ENCODE measurements around the gene KRTAP4-3. TPM values are rescaled to one million over a fixed set of nuclear protein-coding genes. Genes with fewer than 3 reads are reported as not detected.

Gene KRTAP4-3
- total and polyA plus RNA-seq, 2 of the 8 experiments (the other 6 are each of a cell fraction or from before 2014, with no cell fraction given): not detected

- TF ChIP-seq ATF2 (IDR thresholded peaks at IDR 0.05; ENCODE audit: low read length) (no peak), EGR1 (IDR thresholded peaks at IDR 0.05; ENCODE audit: borderline replicate concordance, low read depth, low read length) (no peak), ATF3 (IDR thresholded peaks at IDR 0.05; ENCODE audit: insufficient read depth, low read depth, low read length) (no peak)
These were observed 11.0 kb upstream of the KRTAP4-3 start (continued) for GRCh38 chr17:41178843-41179616.

All from H1 (cell line).